Right lobe of liver (tissue), 4 donors: ENCODE data around the gene SCAANT1.

Source experiments
- CTCF ChIP-seq, 4 donors: fragments of 200-600 bp in 3 of 4; fragments of 450-650 bp in 1 of 4; IDR thresholded peaks; one replicate each; pipeline versions ENCODE4 v1.5.1 to v1.8.0; 2016 to 2022; ENCODE audit warnings: antibody characterized with exemption in 4 of 4, mild to moderate bottlenecking in 2 of 4
- POLR2A ChIP-seq: fragments of 450-650 bp; IDR thresholded peaks from one replicate; pipeline ENCODE4 v1.6.1; 2017; ENCODE audit warnings: antibody characterized with exemption, mild to moderate bottlenecking
- donor health status: DM: no; HTN: no; CAD: no.
- donor health status: DM: no; HTN: no; CAD: no.
- donor health status: DM: no; HTN: yes; CAD: no.

GRCh38 chr3:63955830-63956545 lies 43.8 kb upstream of the SCAANT1 start:
- TF ChIP-seq POLR2A (no peak), CTCF (IDR thresholded peaks at IDR 0.05) (no peak)
